ENCODE data around the gene CRKL.
"Not testable (repeated sequence)": the region's sequence is repeated elsewhere in the genome, so short reads cannot be mapped to it uniquely, and the experiment has no call there.

Gene CRKL

DNA sequence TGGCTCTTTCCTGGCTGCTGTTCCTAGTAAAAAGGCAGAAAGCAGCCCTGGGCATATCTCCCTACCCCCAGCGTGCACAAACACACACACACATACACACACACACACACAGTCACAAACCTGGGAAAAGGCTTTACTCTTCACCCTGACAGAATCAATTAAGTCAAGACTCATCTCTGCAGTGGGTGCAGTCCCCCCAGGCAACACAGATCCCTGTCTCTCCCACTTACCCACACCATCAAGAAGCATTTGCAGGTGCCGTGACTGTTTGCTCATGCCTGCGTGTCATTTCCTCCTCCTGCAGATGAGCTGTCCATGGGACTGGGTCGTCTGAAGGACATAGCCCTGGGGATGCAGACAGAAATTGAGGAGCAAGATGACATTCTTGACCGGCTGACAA lies 29.8 kb upstream of the CRKL start:
- TF ChIP-seq, protein P1, sequence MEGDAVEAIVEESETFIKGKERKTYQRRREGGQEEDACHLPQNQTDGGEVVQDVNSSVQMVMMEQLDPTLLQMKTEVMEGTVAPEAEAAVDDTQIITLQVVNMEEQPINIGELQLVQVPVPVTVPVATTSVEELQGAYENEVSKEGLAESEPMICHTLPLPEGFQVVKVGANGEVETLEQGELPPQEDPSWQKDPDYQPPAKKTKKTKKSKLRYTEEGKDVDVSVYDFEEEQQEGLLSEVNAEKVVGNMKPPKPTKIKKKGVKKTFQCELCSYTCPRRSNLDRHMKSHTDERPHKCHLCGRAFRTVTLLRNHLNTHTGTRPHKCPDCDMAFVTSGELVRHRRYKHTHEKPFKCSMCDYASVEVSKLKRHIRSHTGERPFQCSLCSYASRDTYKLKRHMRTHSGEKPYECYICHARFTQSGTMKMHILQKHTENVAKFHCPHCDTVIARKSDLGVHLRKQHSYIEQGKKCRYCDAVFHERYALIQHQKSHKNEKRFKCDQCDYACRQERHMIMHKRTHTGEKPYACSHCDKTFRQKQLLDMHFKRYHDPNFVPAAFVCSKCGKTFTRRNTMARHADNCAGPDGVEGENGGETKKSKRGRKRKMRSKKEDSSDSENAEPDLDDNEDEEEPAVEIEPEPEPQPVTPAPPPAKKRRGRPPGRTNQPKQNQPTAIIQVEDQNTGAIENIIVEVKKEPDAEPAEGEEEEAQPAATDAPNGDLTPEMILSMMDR (IDR thresholded peaks at IDR 0.05; ENCODE audit: insufficient read depth, missing control alignments): no peak
- DNase-seq (ENCODE audit: insufficient read length, low spot score) (no peak), FAIRE-seq (no peak)

DNA sequence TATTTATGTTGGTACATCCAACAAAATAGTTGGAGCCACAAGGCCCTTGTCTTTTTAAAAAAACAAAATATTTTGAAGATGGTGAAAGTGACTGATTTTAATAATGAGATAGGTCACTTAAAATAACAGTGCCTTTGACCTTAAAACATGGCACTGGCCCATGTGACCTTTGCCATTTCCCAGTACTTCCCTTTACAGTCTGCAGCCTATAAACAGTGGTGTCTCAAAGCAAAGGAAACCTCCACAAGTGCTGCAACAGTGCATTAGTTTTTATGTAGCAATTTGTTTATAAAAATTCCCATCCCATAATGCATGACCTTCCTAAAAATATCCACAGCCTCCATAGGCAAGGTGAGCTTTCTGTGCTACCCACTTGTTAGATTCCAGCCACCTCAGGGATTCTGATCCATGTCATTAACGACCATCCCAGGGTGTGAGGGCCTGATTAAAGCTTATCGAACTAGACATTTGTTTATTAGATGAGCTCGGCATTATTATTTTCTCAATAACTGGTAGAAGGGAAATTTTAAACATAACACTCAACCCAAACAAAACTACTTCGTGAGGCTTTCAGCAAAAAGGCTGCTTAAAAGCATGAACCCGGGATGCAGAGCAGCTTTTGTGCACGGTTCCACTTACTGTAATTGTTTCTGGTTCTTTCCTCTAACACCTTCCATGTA lies 28.0 kb upstream of the CRKL start:
- DNase-seq (ENCODE audit: insufficient read length, low spot score): no peak
- TF ChIP-seq, protein P1 (IDR thresholded peaks at IDR 0.05; ENCODE audit: insufficient read depth, missing control alignments): no peak
- no peak for FAIRE-seq

DNA sequence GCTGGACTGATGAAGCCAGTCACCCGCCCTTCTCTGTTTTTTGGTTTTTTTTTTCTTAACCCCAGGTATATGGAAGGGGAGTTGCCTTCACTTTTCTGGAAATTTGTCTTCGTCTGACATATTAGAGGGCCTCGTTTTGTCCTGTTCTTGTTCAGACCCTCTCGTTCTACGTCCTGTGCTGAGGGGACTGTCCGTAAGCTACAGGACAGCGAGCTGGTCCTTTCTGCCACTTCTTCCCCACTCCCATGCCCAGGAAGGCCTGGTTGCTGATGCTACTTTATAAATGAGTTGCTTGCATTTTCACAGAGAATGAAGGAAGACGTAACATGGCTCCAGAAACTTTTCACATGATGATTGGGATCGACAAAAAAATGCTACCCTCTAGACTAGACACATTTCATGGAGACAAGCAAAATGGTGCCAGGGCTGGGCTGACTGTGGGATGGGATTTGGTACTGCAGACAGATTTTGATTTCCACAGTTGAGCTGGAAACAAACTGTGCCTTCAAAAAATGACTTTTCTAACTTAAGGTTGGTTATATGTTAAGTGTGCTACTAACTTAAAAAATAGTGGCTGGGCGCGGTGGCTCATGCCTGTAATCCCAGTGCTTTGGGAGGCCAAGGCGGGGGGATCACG lies 27.2 kb upstream of the CRKL start:
- no peak for DNase-seq (ENCODE audit: insufficient read length, low spot score)
- FAIRE-seq: no peak
- TF ChIP-seq, protein P1 (IDR thresholded peaks at IDR 0.05; ENCODE audit: insufficient read depth, missing control alignments): no peak

DNA sequence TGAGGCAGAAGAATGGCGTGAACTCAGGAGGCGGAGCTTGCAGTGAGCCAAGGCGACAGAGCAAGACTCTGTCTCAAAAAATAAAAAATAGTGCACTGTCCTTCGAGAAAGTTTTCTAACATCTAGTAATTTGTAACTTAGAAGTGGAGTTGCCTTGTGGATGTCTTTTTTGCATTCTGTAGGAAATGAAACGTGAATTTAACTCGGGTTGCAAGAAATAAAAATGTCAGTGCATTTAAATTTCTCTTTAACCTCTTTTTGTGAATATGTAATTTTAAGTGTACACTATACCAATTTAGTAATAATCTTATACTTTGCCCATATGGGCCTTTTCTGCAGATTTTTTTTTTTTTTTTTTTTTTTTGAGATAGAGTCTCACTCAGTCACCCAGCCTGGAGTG lies 26.2 kb upstream of the CRKL start:
- DNase-seq (ENCODE audit: insufficient read length, low spot score) (no peak), FAIRE-seq (no peak)
- TF ChIP-seq, protein P1 (IDR thresholded peaks at IDR 0.05; ENCODE audit: insufficient read depth, missing control alignments): no peak

DNA sequence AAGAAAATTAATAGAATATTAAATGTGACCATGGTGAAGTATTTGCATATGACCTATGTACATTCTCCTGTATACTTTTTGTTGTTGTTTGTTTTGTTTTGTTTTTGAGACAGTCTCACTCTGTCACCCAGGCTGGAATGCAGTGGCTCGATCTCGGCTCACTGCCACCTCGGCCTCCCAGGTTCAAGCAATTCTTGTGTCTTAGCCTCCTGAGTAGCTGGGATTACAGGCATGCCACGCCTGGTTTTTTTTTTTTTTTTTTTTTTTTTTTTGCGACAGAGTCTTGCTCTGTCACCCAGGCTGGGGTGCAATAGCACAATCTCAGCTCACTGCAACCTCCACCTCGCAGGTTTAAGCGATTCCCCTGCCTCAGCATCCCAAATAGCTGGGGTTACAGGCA lies 19.5 kb upstream of the CRKL start:
- FAIRE-seq; DNase-seq (ENCODE audit: insufficient read length, low spot score): not testable (repeated sequence)

DNA sequence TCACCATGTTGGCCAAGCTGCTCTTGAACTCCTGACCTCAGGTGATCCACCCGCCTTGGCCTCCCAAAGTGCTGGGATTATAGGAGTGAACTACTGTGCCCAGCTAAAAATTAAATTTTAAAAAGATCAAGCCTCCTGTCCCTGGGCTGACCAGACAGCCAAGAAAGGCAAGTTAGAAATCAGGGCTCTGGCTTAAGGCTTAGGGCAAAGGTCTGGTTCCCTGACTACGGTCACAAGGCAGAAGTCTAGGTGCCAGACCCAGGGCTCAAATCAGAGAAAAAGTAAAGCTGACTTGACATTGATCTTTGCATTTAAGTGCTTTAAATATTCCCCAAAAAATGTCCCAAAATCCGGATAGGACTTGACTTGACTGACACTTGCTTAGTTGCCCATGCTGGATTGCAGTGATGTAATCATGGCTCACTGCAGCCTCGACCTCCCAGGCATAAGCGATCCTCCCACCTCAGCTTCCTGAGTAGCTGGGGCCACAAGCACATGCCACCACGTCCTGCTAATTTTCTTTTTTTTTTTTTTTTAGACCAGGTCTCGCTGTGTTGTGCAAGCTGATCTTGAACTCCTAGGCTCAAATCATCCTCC lies 17.3 kb upstream of the CRKL start:
- no peak for DNase-seq (ENCODE audit: insufficient read length, low spot score)
- FAIRE-seq: no peak
- TF ChIP-seq, protein P1 (IDR thresholded peaks at IDR 0.05; ENCODE audit: insufficient read depth, missing control alignments): no peak

DNA sequence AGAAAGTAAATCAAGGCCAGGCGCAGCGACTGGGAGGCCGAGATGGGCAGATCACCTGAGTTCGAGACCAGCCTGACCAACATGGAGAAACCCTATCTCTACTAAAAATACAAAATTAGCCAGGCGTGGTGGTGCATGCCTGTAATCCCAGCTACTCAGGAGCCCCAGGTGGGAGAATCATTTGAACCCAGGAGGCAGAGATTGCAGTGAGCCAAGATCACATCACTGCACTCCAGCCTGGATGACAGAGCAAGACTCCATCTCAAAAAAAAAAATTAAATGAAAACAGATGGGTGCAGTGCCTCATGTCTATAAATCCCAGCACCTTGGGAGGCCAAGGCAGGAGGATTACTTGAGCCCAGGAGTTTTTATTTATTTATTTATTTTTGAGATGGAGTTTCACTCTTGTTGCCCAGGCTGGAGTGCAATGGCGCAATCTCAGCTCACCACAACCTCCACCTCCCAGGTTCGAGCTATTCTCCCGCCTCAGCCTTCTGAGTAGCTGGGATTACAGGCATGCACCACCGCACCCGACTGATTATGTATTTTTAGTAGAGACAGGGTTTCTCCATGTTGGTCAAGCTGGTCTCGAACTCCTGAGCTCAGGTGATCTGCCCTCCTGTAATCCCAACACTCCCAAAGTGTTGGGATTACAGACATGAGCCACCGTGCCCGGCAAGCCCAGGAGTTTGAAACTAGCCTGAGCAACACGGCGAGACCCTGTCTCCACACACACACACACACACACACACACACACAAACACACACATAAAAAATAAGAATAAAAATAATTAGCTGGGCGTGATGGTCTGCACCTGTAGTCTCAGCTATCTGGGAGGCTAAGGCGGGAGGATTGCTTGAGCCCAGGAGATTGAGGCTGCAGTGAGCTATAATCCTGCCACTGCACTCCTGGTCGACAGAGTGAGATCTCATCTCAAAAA lies 15.8 kb upstream of the CRKL start:
- not testable (repeated sequence) for DNase-seq (ENCODE audit: insufficient read length, low spot score); FAIRE-seq

Data from D721Med (cell line).